ENCODE measurements around the gene MMD.
A peak's percentile ranks its signal among the peaks of the same experiment; 100 is the strongest.

The MMD gene

GRCh38 chr17:55354941-55355340 lies 66.7 kb downstream of the MMD start:
- no peak for DNase-seq (ENCODE audit: low spot score)

GRCh38 chr17:55354010-55354409 lies 67.6 kb downstream of the MMD start:
- no peak for FAIRE-seq
- DNase-seq (ENCODE audit: low spot score), result no peak

More at GRCh38 chr17:55354941-55355340, 66.7 kb downstream of the MMD start:
- FAIRE-seq, result no peak

GRCh38 chr17:55351226-55351625 lies 70.4 kb downstream of the MMD start:
- no peak for DNase-seq (ENCODE audit: low spot score)
- no peak for FAIRE-seq

- FAIRE-seq (no peak), DNase-seq (ENCODE audit: low spot score) (no peak)
Measured at GRCh38 chr17:55350825-55351205, 70.8 kb downstream of the MMD start.

- FAIRE-seq, result peak; percentile 46
- peak; percentile 24 for DNase-seq (ENCODE audit: low spot score)
Measured at GRCh38 chr17:55348749-55349354, 72.8 kb downstream of the MMD start.

GRCh38 chr17:55347341-55347740 lies 74.3 kb downstream of the MMD start:
- DNase-seq (ENCODE audit: low spot score) (no peak), FAIRE-seq (no peak)

GRCh38 chr17:55346658-55347057 lies 75.0 kb downstream of the MMD start:
- FAIRE-seq, result no peak
- no peak for DNase-seq (ENCODE audit: low spot score)

GRCh38 chr17:55345132-55345531 lies 76.5 kb downstream of the MMD start:
- FAIRE-seq (no peak), DNase-seq (ENCODE audit: low spot score) (no peak)

GRCh38 chr17:55344514-55344997 lies 77.1 kb downstream of the MMD start:
- FAIRE-seq (no peak), DNase-seq (ENCODE audit: low spot score) (no peak)

- no peak for FAIRE-seq
- no peak for DNase-seq (ENCODE audit: low spot score)
Measured at GRCh38 chr17:55343900-55344513, 77.6 kb downstream of the MMD start.

GRCh38 chr17:55342800-55343585 lies 78.6 kb downstream of the MMD start:
- DNase-seq (ENCODE audit: low spot score) (no peak), FAIRE-seq (no peak)

Data from RCC 7860 (cell line).